ENCODE results near the gene SUSD1.

GRCh38 chr9:112063151-112063550 is 111.9 kb downstream of the SUSD1 start:
- TF ChIP-seq CTCF (IDR thresholded peaks at IDR 0.05) (no peak), REST (IDR thresholded peaks at IDR 0.05; ENCODE audit: low read depth, low read length) (no peak), EP300 (IDR thresholded peaks at IDR 0.05; ENCODE audit: borderline replicate concordance in 1 of 2, low read depth in 1 of 2, low read length in 1 of 2) (no peak), SIN3A (IDR thresholded peaks at IDR 0.05; ENCODE audit: borderline replicate concordance, low read depth, low read length) (no peak)

All from SK-N-SH (cell line).